ENCODE measurements around the gene NIPAL4.

DNA sequence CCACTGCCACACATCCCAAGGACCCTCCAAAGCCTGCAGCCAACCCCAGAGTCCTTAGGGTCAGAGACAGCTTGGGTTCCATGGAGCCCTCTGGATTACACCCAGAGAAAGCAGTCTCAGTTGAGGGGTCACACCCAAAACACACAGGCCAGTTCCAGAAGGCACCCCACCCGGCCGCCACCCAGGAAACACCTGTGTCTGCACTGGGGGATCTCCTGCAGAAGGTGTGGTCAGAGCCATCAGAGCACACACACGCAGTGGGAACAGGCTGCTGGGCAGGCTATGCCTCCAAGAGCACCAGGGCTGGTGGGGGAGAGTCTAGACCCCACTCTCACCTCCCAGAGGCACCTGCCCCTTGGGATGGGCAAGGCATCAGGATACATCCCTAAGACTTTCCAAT lies 27.3 kb downstream of the NIPAL4 start:
- no peak for TF ChIP-seq POLR2A (IDR thresholded peaks at IDR 0.05)
- TF ChIP-seq, protein P1, sequence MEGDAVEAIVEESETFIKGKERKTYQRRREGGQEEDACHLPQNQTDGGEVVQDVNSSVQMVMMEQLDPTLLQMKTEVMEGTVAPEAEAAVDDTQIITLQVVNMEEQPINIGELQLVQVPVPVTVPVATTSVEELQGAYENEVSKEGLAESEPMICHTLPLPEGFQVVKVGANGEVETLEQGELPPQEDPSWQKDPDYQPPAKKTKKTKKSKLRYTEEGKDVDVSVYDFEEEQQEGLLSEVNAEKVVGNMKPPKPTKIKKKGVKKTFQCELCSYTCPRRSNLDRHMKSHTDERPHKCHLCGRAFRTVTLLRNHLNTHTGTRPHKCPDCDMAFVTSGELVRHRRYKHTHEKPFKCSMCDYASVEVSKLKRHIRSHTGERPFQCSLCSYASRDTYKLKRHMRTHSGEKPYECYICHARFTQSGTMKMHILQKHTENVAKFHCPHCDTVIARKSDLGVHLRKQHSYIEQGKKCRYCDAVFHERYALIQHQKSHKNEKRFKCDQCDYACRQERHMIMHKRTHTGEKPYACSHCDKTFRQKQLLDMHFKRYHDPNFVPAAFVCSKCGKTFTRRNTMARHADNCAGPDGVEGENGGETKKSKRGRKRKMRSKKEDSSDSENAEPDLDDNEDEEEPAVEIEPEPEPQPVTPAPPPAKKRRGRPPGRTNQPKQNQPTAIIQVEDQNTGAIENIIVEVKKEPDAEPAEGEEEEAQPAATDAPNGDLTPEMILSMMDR (IDR thresholded peaks at IDR 0.05), result no peak
- TF ChIP-seq EP300 (IDR thresholded peaks at IDR 0.05), result no peak
- no peak for TF ChIP-seq POLR2AphosphoS5 (IDR thresholded peaks at IDR 0.05)
